ENCODE data around the gene BACE1.

BACE1 gene

DNA sequence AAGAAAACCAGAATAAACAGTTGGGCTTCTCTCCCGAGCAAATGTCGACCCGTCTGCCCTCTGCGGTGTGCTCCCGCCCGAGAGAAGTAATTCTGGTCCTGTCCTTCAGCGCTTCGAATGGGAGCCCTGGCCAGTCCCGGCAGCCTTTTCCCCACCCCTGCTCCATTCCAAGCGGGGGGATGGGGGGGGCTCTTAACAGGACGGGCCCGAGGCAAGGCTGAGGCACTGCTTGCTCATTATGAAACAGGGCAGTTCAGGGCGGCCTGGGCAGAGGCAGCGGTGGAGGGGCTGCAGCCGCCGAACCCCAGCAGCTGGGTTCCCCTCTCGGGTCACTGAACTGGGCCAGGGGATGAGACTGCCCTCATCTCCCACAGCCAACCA, 15.8 kb downstream of the BACE1 start:
- TF ChIP-seq CTCF (IDR thresholded peaks at IDR 0.05; ENCODE audit: control extremely low read depth, extremely low read depth, low read depth, missing control alignments) = no peak
- ChIA-PET POLR2A (no interaction called here), CTCF (interaction anchor here (1.0 to 1.3 kb wide), 2 partner anchors 10 to 54 kb away, joined by 3 to 4 read pairs; no protein-coding TSS in a partner anchor)
- DNase-seq (ENCODE audit: extremely low spot score) = no peak

DNA sequence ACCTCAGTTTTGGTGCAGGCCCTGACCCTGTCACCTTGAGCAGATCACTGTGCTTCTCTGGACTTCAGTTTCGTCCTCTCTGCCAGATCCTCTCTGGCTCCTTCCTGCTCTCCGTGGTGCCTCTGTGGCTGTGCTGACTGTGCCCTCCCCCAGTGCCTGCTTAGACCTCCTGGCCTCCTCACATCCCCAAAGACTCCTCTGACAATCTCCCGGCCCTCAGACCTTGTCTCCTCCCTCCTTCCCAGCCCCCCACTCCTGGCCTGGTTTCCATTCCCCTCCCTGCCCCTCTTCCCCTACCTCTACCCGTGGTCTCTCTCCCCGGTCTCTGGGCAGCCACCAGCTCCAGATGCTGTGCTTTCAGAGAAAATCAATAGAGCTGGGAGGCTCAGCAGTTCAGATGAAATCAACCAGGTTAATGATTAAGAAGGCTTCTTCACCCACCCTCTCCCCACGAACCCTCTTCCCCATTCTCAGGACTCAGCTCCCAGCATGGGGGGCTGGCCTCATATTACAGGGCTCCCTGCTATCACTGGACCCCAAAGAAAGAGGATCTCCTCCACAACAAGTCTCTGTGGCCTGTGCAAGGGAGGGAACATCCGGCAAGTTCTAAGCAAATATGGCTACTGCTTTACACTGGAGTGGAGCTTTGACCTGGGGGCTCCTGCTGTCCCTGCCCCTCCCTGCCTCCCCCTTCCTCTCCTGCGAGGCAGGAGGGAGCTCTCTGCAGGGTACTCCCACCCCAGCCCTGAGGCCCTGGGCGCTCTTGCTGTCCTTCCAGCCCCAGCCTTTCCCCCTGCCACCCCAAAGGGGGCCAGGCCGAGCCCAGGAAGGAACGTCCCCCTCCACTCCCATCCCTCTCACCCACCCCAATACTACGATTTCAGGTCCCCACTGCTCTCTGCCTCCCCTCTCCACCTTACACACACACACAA, 16.4 kb downstream of the BACE1 start:
- POLR2A ChIA-PET = no interaction called here
- CTCF ChIA-PET = interaction anchor here (1.0 to 1.3 kb wide), 2 partner anchors 11 to 53 kb away, joined by 3 to 4 read pairs; no protein-coding TSS in a partner anchor

GRCh38 chr11:117298195-117298594, 17.9 kb downstream of the BACE1 start:
- POLR2A ChIA-PET = no interaction called here
- DNase-seq (ENCODE audit: extremely low spot score) = no peak
- no peak for TF ChIP-seq CTCF (IDR thresholded peaks at IDR 0.05; ENCODE audit: control extremely low read depth, extremely low read depth, low read depth, missing control alignments)
- CTCF ChIA-PET = no interaction called here

More for the DNA sequence above, 16.4 kb downstream of the BACE1 start:
- TF ChIP-seq CTCF (IDR thresholded peaks at IDR 0.05; ENCODE audit: control extremely low read depth, extremely low read depth, low read depth, missing control alignments) = no peak
- DNase-seq (ENCODE audit: extremely low spot score) = no peak

GRCh38 chr11:117296881-117297280, 19.2 kb downstream of the BACE1 start:
- DNase-seq (ENCODE audit: extremely low spot score) = no peak
- TF ChIP-seq CTCF (IDR thresholded peaks at IDR 0.05; ENCODE audit: control extremely low read depth, extremely low read depth, low read depth, missing control alignments) = no peak
- ChIA-PET CTCF (interaction anchor here (2.1 kb wide), 1 partner anchor 11 kb away, joined by 6 read pairs; no protein-coding TSS in a partner anchor), POLR2A (no interaction called here)

- TF ChIP-seq CTCF (IDR thresholded peaks at IDR 0.05; ENCODE audit: control extremely low read depth, extremely low read depth, low read depth, missing control alignments) = no peak
- DNase-seq (ENCODE audit: extremely low spot score) = no peak
- CTCF ChIA-PET = interaction anchor here (1.0 to 2.1 kb wide), 2 partner anchors 10 to 23 kb away, joined by 3 to 6 read pairs; no protein-coding TSS in a partner anchor
- POLR2A ChIA-PET = no interaction called here
Observed at GRCh38 chr11:117295438-117296137, 20.5 kb downstream of the BACE1 start.

GRCh38 chr11:117292616-117293015, 23.4 kb downstream of the BACE1 start:
- TF ChIP-seq CTCF (IDR thresholded peaks at IDR 0.05; ENCODE audit: control extremely low read depth, extremely low read depth, low read depth, missing control alignments) = no peak
- no peak for DNase-seq (ENCODE audit: extremely low spot score)
- ChIA-PET POLR2A (no interaction called here), CTCF (interaction anchor here (3.0 kb wide), 1 partner anchor 9 kb away, joined by 5 read pairs; no protein-coding TSS in a partner anchor)

All from GM10248 (cell line).